ENCODE data around the gene HEATR5B.

The HEATR5B gene

DNA sequence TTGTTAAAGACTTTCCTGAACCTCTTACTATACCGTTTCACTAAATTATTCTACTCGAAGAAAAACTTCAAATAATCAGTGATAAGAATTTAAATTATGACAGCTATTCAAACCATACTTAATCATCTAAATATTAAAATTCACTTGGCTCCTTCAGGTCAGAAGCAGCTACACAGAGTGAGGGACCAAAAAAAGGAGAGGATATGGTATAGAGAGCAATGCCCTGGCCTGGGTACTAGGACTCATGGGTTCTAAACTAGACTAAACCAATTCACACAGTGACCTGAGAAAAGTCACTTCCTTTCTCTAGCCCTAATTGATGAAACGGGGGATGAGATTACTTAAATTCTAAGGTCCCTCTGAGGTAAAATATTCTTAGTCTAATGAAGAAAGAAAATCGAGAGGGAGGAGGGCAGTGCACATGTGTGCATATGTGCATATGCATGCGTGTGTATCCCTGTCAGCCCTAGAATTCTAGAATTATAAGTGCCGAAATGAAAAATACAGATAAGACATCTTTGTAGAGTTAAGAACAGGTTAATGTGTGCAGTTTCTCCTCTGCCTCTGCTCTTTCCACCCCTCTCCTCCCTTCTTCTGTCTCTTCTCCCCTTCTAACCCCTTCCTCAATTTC, 129.1 kb downstream of the HEATR5B start:
- no peaks in the 10 kb centered on the region for H3K27me3 ChIP-seq (ENCODE audit: insufficient read depth, low read depth)
- no peak overlapping the region for H3K27ac ChIP-seq
- no peak overlapping the region for H3K4me3 ChIP-seq (IDR thresholded peaks at IDR 0.05; ENCODE audit: insufficient read depth, low read depth, low read length)
- no peak overlapping the region for H3K4me2 ChIP-seq
- H3K36me3 ChIP-seq (ENCODE audit: insufficient read depth): no peaks in the 10 kb centered on the region
- H3K4me1 ChIP-seq (ENCODE audit: low read depth, poor library complexity, severe bottlenecking): peaks cover 8% of the 10 kb centered on the region
- TF ChIP-seq, protein P1, sequence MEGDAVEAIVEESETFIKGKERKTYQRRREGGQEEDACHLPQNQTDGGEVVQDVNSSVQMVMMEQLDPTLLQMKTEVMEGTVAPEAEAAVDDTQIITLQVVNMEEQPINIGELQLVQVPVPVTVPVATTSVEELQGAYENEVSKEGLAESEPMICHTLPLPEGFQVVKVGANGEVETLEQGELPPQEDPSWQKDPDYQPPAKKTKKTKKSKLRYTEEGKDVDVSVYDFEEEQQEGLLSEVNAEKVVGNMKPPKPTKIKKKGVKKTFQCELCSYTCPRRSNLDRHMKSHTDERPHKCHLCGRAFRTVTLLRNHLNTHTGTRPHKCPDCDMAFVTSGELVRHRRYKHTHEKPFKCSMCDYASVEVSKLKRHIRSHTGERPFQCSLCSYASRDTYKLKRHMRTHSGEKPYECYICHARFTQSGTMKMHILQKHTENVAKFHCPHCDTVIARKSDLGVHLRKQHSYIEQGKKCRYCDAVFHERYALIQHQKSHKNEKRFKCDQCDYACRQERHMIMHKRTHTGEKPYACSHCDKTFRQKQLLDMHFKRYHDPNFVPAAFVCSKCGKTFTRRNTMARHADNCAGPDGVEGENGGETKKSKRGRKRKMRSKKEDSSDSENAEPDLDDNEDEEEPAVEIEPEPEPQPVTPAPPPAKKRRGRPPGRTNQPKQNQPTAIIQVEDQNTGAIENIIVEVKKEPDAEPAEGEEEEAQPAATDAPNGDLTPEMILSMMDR (conservative IDR thresholded peaks at IDR 0.05; ENCODE audit: low read depth, low read length): no peak
- no peak overlapping the region for H3K9ac ChIP-seq
- peaks cover 5% of the 10 kb centered on the region; the same call in 1 of the 2 replicates for H3K79me2 ChIP-seq (ENCODE audit: insufficient read depth, low read depth)
- H2AFZ ChIP-seq (ENCODE audit: low read depth): no peak overlapping the region
- H4K20me1 ChIP-seq (ENCODE audit: insufficient read depth): no peaks in the 10 kb centered on the region

DNA sequence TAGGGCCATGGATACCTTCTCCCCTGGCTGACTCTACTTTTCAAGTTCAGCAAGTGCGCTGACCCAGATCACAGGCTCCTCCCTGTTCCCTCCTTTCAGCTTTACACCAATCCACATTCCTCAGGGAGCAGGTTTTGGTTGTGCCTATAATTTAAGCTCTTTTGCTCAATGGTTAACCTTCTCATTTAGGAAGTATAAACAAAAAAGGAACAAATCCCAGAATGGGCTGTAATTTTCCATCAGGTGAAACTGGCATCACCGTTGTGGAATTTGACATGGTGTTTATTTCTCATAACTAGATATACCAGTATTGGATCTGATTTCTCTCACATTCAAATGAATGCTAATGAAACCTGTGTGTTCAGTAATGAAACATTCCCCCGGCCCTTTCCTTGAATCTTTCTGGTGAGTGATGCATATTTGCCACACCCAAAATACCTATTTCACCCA, 131.4 kb downstream of the HEATR5B start:
- Histone ChIP-seq H3K9ac (no peak overlapping the region), H3K27ac (no peak overlapping the region), H2AFZ (ENCODE audit: low read depth) (no peak overlapping the region), H3K27me3 (ENCODE audit: insufficient read depth, low read depth) (no peaks in the 10 kb centered on the region), H4K20me1 (ENCODE audit: insufficient read depth) (no peaks in the 10 kb centered on the region), H3K4me1 (ENCODE audit: low read depth, poor library complexity, severe bottlenecking) (no peaks in the 10 kb centered on the region), H3K79me2 (ENCODE audit: insufficient read depth, low read depth) (no peaks in the 10 kb centered on the region), H3K4me2 (no peak overlapping the region), H3K36me3 (ENCODE audit: insufficient read depth) (no peaks in the 10 kb centered on the region), H3K4me3 (IDR thresholded peaks at IDR 0.05; ENCODE audit: insufficient read depth, low read depth, low read length) (no peak overlapping the region)
- TF ChIP-seq, protein P1 (conservative IDR thresholded peaks at IDR 0.05; ENCODE audit: low read depth, low read length): no peak

- TF ChIP-seq, protein P1 (conservative IDR thresholded peaks at IDR 0.05; ENCODE audit: low read depth, low read length): no peak
- H3K4me1 ChIP-seq (ENCODE audit: low read depth, poor library complexity, severe bottlenecking): no peaks in the 10 kb centered on the region
- H3K36me3 ChIP-seq (ENCODE audit: insufficient read depth): no peaks in the 10 kb centered on the region
- no peak overlapping the region for H3K4me3 ChIP-seq (IDR thresholded peaks at IDR 0.05; ENCODE audit: insufficient read depth, low read depth, low read length)
- H3K9ac ChIP-seq: no peak overlapping the region
- H3K4me2 ChIP-seq: no peak overlapping the region
- no peaks in the 10 kb centered on the region for H3K27me3 ChIP-seq (ENCODE audit: insufficient read depth, low read depth)
- no peaks in the 10 kb centered on the region for H4K20me1 ChIP-seq (ENCODE audit: insufficient read depth)
- no peaks in the 10 kb centered on the region for H3K79me2 ChIP-seq (ENCODE audit: insufficient read depth, low read depth)
- no peak overlapping the region for H3K27ac ChIP-seq
- no peak overlapping the region for H2AFZ ChIP-seq (ENCODE audit: low read depth)
Measured at GRCh38 chr2:36951574-36951973, 132.6 kb downstream of the HEATR5B start.

GRCh38 chr2:36951027-36951518, 133.1 kb downstream of the HEATR5B start:
- TF ChIP-seq, protein P1 (conservative IDR thresholded peaks at IDR 0.05; ENCODE audit: low read depth, low read length): no peak
- Histone ChIP-seq H3K4me3 (IDR thresholded peaks at IDR 0.05; ENCODE audit: insufficient read depth, low read depth, low read length) (no peak overlapping the region), H3K79me2 (ENCODE audit: insufficient read depth, low read depth) (no peaks in the 10 kb centered on the region), H3K4me1 (ENCODE audit: low read depth, poor library complexity, severe bottlenecking) (no peaks in the 10 kb centered on the region), H4K20me1 (ENCODE audit: insufficient read depth) (no peaks in the 10 kb centered on the region), H2AFZ (ENCODE audit: low read depth) (no peak overlapping the region), H3K4me2 (no peak overlapping the region), H3K27ac (no peak overlapping the region), H3K36me3 (ENCODE audit: insufficient read depth) (no peaks in the 10 kb centered on the region), H3K27me3 (ENCODE audit: insufficient read depth, low read depth) (no peaks in the 10 kb centered on the region), H3K9ac (no peak overlapping the region)
